Measurements from ENCODE around the gene FHL5. TPM values are rescaled to one million over a fixed set of nuclear protein-coding genes. Genes with fewer than 3 reads are reported as not detected.
"Not testable (repeated sequence)": the region's sequence is repeated elsewhere in the genome, so short reads cannot be mapped to it uniquely, and the experiment has no call there.

The FHL5 gene
- total RNA-seq: 13.2 TPM

- intact Hi-C loops (cut with DNase I): no loop called here
- no peak for DNase-seq (ENCODE audit: low spot score)
- ATAC-seq: no peak
Measured at GRCh38 chr6:96562886-96563285, at the start of gene FHL5. Gene FHL5, plus strand, starts transcription at chr6:96563128. Its CDS starts 40,486 bp downstream, at chr6:96603614.

GRCh38 chr6:96520171-96521115 lies 42.5 kb upstream of the FHL5 start:
- intact Hi-C loops (cut with DNase I): no loop called here
- DNase-seq (ENCODE audit: low spot score) (no peak), ATAC-seq (no peak)

GRCh38 chr6:96521306-96521643 lies 41.7 kb upstream of the FHL5 start:
- ATAC-seq (peak; percentile 37), DNase-seq (ENCODE audit: low spot score) (no peak)
- intact Hi-C loops (cut with DNase I): no loop called here

GRCh38 chr6:96521644-96522464 lies 41.1 kb upstream of the FHL5 start, which contains the start of gene UFL1:
Gene UFL1, plus strand, starts transcription at chr6:96521806. Its CDS starts 68 bp downstream, at chr6:96521874.
- ATAC-seq (peak; percentile 100), DNase-seq (ENCODE audit: low spot score) (peak; percentile 95)
- intact Hi-C loops (cut with DNase I): no loop called here

GRCh38 chr6:96522465-96523009 lies 40.4 kb upstream of the FHL5 start:
- DNase-seq (ENCODE audit: low spot score): no peak
- peak; percentile 40 for ATAC-seq
- intact Hi-C loops (cut with DNase I): no loop called here

GRCh38 chr6:96528193-96528592 lies 34.7 kb upstream of the FHL5 start:
- DNase-seq (ENCODE audit: low spot score) (no peak), ATAC-seq (no peak)
- intact Hi-C loops (cut with DNase I): no loop called here

GRCh38 chr6:96532399-96532798 lies 30.5 kb upstream of the FHL5 start:
- DNase-seq (ENCODE audit: low spot score) (no peak), ATAC-seq (no peak)
- intact Hi-C loops (cut with DNase I): no loop called here

- ATAC-seq (no peak), DNase-seq (ENCODE audit: low spot score) (no peak)
- intact Hi-C loops (cut with DNase I): no loop called here
Measured at GRCh38 chr6:96537726-96538125, 25.2 kb upstream of the FHL5 start.

- intact Hi-C loops (cut with DNase I): no loop called here
- DNase-seq (ENCODE audit: low spot score) (no peak), ATAC-seq (no peak)
Measured at GRCh38 chr6:96542702-96543101, 20.2 kb upstream of the FHL5 start.

- no peak for DNase-seq (ENCODE audit: low spot score)
- intact Hi-C loops (cut with DNase I): no loop called here
- ATAC-seq: no peak
Measured at GRCh38 chr6:96545882-96546281, 17.0 kb upstream of the FHL5 start.

GRCh38 chr6:96547654-96548053 lies 15.3 kb upstream of the FHL5 start:
- intact Hi-C loops (cut with DNase I): no loop called here
- ATAC-seq: no peak
- no peak for DNase-seq (ENCODE audit: low spot score)

- ATAC-seq (no peak), DNase-seq (ENCODE audit: low spot score) (no peak)
- intact Hi-C loops (cut with DNase I): no loop called here
Measured at GRCh38 chr6:96554558-96554957, 8.4 kb upstream of the FHL5 start.

GRCh38 chr6:96559740-96560139 lies 3.2 kb upstream of the FHL5 start:
- DNase-seq (ENCODE audit: low spot score); ATAC-seq; intact Hi-C loops (cut with DNase I): not testable (repeated sequence)

GRCh38 chr6:96563853-96564252 lies 925 bp downstream of the FHL5 start:
- intact Hi-C loops (cut with DNase I): no loop called here
- DNase-seq (ENCODE audit: low spot score) (no peak), ATAC-seq (no peak)

GRCh38 chr6:96570053-96570452 lies 7.1 kb downstream of the FHL5 start:
- intact Hi-C loops (cut with DNase I): no loop called here
- DNase-seq (ENCODE audit: low spot score): no peak
- no peak for ATAC-seq

GRCh38 chr6:96571551-96571950 lies 8.6 kb downstream of the FHL5 start:
- DNase-seq (ENCODE audit: low spot score) (no peak), ATAC-seq (no peak)
- intact Hi-C loops (cut with DNase I): no loop called here

GRCh38 chr6:96575359-96575758 lies 12.4 kb downstream of the FHL5 start:
- ATAC-seq: no peak
- intact Hi-C loops (cut with DNase I): no loop called here
- no peak for DNase-seq (ENCODE audit: low spot score)

GRCh38 chr6:96576221-96576620 lies 13.3 kb downstream of the FHL5 start:
- ATAC-seq: no peak
- intact Hi-C loops (cut with DNase I): no loop called here

GRCh38 chr6:96582021-96582420 lies 19.1 kb downstream of the FHL5 start:
- intact Hi-C loops (cut with DNase I): no loop called here
- DNase-seq (ENCODE audit: low spot score): no peak
- ATAC-seq: no peak

More at GRCh38 chr6:96576221-96576620, 13.3 kb downstream of the FHL5 start:
- DNase-seq (ENCODE audit: low spot score): no peak

- DNase-seq (ENCODE audit: low spot score): no peak
- ATAC-seq: no peak
- intact Hi-C loops (cut with DNase I): no loop called here
Measured at GRCh38 chr6:96582436-96582835, 19.5 kb downstream of the FHL5 start.
